Body of pancreas (tissue), 4 donors: ENCODE results near the gene WNT3A.

Source experiments
- CTCF ChIP-seq, 7 experiments: fragments of 450-650 bp in 4 of 7; fragments of 200-600 bp in 3 of 7; sonication (generic) in 3 of 7; IDR thresholded peaks; one replicate each; pipeline ENCODE4 v1.5.1; 2016 to 2019; ENCODE audit warnings: antibody characterized with exemption in 7 of 7
- POLR2A ChIP-seq, 3 donors: fragments of 450-650 bp; IDR thresholded peaks; one replicate each; pipeline ENCODE4 v1.6.1; 2016; ENCODE audit warnings: antibody characterized with exemption in 3 of 3, mild to moderate bottlenecking in 2 of 3

GRCh38 chr1:228036701-228037231 is 30.0 kb downstream of the WNT3A start:
- TF ChIP-seq POLR2A (IDR thresholded peaks at IDR 0.05) (no peak), CTCF (IDR thresholded peaks at IDR 0.05) (no peak)
